Kidney epithelial cell (primary cell): ENCODE measurements around the gene ARSJ. TPM values are rescaled to one million over a fixed set of nuclear protein-coding genes. Genes with fewer than 3 reads are reported as not detected.
A peak's percentile ranks its signal among the peaks of the same experiment; 100 is the strongest.

ENCODE experiments used
- DNase-seq: peaks from one replicate; pipeline ENCODE4 v3.0.0-alpha.2; 2010; ENCODE audit warnings: low read depth
- H3K27me3 ChIP-seq: 2 replicates; pipeline ENCODE4 v1.6.0; 2011; ENCODE audit warnings: low read length; ENCODE audit not compliant: control insufficient read depth, insufficient read depth
- H3K36me3 ChIP-seq: 2 replicates; pipeline ENCODE4 v1.5.1; 2011; ENCODE audit warnings: low read length; ENCODE audit not compliant: control insufficient read depth, insufficient read depth
- H3K4me3 ChIP-seq: 2 replicates; pipeline ENCODE4 v1.5.1; 2011; ENCODE audit warnings: low read depth, mild to moderate bottlenecking, control low read depth, low read length
- total RNA-seq: library from RNA; depleted of rRNA; stranded (reverse); fragments of >200 nt; gene quantifications from 2 replicates; pipeline ENCODE4 v1.2.3, GENCODE V29; 2015
- TF ChIP-seq, protein P1 (sequence below): IDR thresholded peaks from 2 replicates; pipeline ENCODE4 v1.5.1; 2011; ENCODE audit warnings: mild to moderate bottlenecking, moderate library complexity, low read length, control low read depth, inconsistent platforms; ENCODE audit not compliant: insufficient read depth, poor library complexity, severe bottlenecking

Gene ARSJ
- total RNA-seq, 1 donor from 2014 or later, result 13.8 TPM

DNA sequence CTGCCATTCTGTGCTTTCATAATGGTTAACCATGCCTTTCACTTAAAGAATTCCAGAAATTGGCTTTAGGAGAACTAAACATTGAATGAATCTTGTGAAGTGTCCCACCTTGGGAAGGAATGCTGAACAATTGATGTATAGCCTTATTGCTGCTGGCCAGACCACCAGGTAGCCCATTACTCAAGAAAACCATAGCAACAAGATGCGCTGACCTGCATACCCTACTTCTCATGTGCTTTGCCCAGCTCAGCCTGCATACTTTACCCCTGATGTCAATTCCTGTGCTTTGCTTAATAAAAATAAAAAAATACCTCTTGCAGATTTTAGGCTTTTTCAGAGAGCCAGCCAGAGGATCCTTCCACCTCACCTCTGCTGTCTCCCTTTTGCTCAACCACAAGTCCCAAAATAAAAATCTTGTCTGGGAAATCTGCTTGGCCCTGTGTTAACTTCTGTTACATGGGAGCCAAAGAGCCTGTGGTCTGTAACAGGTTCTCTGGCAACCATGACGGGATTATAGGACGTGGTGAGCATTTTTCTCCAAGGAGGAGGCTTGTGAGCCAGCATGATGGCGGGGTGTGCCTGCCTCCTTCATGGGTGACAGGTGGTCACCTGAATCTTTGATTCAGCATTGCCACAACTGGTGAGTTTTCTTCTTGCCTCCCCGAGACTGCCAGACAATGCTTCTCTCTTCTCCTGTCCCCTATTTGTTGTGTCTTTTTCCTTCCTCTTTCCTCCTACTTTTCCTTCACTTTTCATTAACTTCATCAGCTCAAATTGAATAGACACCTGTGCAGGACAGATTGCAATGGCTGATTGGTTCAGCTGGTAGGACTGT is 106.8 kb downstream of the ARSJ start:
- peaks cover 2% of the 10 kb centered on the region for H3K36me3 ChIP-seq
- H3K27me3 ChIP-seq, result no peaks in the 10 kb centered on the region
- peak; percentile 66 for DNase-seq
- H3K4me3 ChIP-seq, result no peak overlapping the region
- TF ChIP-seq, protein P1, sequence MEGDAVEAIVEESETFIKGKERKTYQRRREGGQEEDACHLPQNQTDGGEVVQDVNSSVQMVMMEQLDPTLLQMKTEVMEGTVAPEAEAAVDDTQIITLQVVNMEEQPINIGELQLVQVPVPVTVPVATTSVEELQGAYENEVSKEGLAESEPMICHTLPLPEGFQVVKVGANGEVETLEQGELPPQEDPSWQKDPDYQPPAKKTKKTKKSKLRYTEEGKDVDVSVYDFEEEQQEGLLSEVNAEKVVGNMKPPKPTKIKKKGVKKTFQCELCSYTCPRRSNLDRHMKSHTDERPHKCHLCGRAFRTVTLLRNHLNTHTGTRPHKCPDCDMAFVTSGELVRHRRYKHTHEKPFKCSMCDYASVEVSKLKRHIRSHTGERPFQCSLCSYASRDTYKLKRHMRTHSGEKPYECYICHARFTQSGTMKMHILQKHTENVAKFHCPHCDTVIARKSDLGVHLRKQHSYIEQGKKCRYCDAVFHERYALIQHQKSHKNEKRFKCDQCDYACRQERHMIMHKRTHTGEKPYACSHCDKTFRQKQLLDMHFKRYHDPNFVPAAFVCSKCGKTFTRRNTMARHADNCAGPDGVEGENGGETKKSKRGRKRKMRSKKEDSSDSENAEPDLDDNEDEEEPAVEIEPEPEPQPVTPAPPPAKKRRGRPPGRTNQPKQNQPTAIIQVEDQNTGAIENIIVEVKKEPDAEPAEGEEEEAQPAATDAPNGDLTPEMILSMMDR, result no peak

DNA sequence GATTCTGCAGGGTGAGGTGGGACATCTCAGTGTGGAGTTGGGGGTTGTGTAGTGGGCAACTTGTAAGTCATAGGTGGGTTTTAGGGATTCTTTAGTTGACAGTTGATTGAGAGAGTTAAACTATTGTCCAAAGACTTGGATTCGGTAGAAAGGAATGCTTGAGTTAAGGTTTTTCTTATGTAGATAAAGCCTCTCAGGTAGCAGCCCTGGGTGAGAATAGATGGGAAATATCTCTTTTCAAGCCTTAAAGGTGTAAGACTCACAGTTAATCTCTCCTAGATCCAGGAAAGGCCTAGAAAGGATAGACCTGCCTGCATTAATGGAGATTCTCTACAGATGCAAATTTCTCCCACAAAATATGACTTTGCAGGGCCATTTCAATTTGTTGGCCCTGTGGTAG is 108.4 kb downstream of the ARSJ start:
- no peak overlapping the region for H3K4me3 ChIP-seq
- no peaks in the 10 kb centered on the region for H3K27me3 ChIP-seq
- DNase-seq, result no peak
- TF ChIP-seq, protein P1, result no peak
- peaks cover 2% of the 10 kb centered on the region for H3K36me3 ChIP-seq

DNA sequence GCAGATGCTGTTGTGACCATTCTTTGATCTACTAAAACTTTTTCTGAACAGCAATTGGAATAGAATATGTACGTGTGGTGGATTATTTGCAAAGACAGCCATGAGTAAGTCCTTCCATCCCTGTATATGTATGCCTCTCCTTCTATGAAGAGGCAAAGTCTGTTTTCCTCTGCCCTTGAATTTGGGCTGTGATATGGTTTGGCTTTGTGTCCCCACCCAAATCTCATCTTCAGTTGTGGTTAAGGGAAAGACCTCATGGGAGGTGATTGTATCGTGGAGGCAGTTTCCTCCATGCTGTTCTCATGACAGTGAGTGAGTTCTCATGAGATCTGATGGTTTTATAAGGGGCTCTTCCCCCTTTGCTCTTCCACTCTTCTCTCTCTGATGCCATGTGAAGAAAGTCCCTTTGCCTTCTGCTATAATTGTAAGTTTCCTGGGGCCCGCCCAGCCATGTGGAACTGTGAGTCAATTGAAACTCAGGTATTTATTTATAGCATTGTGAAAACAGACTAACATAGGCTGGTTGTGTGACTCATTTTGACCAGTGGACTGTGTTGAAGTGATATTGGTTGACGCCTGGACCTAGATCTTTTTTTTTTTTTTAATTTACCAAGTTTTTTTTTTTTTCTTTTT is 109.6 kb downstream of the ARSJ start:
- DNase-seq, result peak; percentile 93
- peaks cover 2% of the 10 kb centered on the region for H3K36me3 ChIP-seq
- no peaks in the 10 kb centered on the region for H3K27me3 ChIP-seq
- TF ChIP-seq, protein P1, result no peak
- H3K4me3 ChIP-seq, result no peak overlapping the region

DNA sequence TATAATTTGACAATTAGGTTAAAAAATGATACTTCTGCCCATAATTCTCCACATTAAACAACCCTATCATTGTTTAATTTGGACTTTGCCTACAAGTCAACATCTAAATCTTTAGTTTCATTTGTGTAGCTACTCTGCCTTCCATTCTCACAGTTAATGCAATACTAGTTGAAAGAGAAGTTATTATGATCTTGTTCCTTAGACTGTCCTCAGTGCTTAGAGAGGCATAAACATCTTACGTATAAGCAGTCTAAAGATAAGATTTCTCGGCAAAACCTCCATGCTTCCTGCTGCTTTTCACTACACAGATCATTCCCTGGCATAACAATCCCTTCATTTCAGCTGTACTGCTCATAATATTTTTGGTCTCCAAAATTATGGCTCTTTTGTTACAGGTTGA is 112.8 kb downstream of the ARSJ start:
- Histone ChIP-seq H3K4me3 (no peak overlapping the region), H3K27me3 (no peaks in the 10 kb centered on the region), H3K36me3 (peaks cover 2% of the 10 kb centered on the region)
- TF ChIP-seq, protein P1, result no peak
- DNase-seq, result no peak

DNA sequence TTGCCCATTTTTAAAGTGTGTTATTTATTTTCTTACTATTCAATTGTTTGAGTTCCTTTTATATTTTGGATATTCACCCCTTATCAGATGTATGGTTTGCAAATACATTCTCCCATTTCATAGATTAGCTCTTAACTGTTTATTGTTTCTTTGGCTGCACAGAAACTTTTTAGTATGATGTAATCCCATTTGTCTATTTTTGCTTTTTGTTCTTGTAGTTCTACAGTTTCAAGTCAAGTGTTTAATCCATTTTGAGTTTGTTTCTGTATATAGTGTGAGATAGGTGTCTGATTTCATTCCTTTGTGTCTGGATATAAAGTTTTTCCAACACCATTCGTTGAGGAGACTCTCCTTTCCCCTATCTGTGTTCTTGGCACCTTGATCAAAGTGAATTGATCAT is 120.5 kb downstream of the ARSJ start:
- no peak for DNase-seq
- TF ChIP-seq, protein P1, result no peak
- Histone ChIP-seq H3K36me3 (no peaks in the 10 kb centered on the region), H3K4me3 (no peak overlapping the region), H3K27me3 (no peaks in the 10 kb centered on the region)
